ENCODE results near the gene POMT1. TPM values are rescaled to one million over a fixed set of nuclear protein-coding genes. Genes with fewer than 3 reads are reported as not detected.

The POMT1 gene
- total and polyA plus RNA-seq, 2 of the 8 experiments (the other 6 are each of a cell fraction or from before 2014, with no cell fraction given), result 22.3 to 33.2 TPM

DNA sequence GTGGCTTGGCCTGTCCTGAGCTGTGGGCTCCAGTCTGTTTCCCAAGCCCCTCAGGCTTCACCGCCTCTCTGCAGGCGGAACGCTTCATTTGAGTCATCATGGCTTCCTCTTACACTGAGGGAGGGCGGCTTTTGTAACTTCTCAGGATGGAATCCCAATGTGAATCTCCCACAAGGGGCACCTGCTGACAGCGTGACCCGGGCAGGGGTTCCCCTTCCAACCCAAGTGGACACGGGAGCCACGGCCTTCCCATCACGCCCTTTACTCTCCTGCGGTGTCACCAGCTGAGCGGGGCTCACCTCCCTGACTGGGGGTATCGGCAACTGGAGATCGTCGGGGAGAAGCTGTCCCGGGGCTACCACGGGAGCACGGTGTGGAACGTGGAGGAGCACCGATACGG lies 15.8 kb downstream of the POMT1 start:
- H2BK20ac ChIP-seq (ENCODE audit: low read length), result no peak overlapping the region
- WGBS, 2 experiments (ENCODE audit: extremely low coverage in 1 of 2, insufficient coverage in 1 of 2, insufficient read length in 1 of 2, insufficient replicate concordance in 2 of 2, low coverage in 1 of 2, low lambda C conversion rate in 2 of 2, missing lambda C conversion rate in 1 of 2), result 94% methylated on average over 20 of the region's 20 CpGs; no CpG with 5 or more reads in 1 of the 2 experiments
- H2BK120ac ChIP-seq (replicated peaks; ENCODE audit: low read depth, low read length), result no peak overlapping the region
- H2BK12ac ChIP-seq (ENCODE audit: low read depth, low read length), result no peak overlapping the region
- H3K4ac ChIP-seq (replicated peaks; ENCODE audit: insufficient read length, low read depth, low read length), result no peak overlapping the region
- no peak overlapping the region for H3K18ac ChIP-seq (ENCODE audit: extremely low read depth, low read length)
- no peak overlapping the region for H4K5ac ChIP-seq (ENCODE audit: insufficient read length, low read depth, low read length)
- no peak for DNase-seq (ENCODE audit: low read depth in 1 of 2, low spot score in 2 of 2)
- no peak overlapping the region for H2BK15ac ChIP-seq (ENCODE audit: low read length)
- peaks cover 23 to 65% (median 47%) of the 10 kb centered on the region in 4 experiments for H3K36me3 ChIP-seq (ENCODE audit: control insufficient read depth in 2 of 4, insufficient read depth in 4 of 4, low read length in 3 of 4)
- no peak overlapping the region for H3K27ac ChIP-seq (ENCODE audit: low read depth, low read length)
- no peaks in the 10 kb centered on the region for H3K23me2 ChIP-seq (ENCODE audit: low read depth, low read length)
- H3K56ac ChIP-seq (replicated peaks; ENCODE audit: insufficient read length, low read depth, low read length), result no peak overlapping the region
- no peaks in the 10 kb centered on the region for H3K27me3 ChIP-seq (replicated peaks in 1 of 4; ENCODE audit: control insufficient read depth in 3 of 4, extremely low read depth in 1 of 4, insufficient read depth in 3 of 4, low read length in 3 of 4)
- H4K8ac ChIP-seq (ENCODE audit: extremely low read depth, insufficient read depth, low read length), result no peak overlapping the region
- POLR2A ChIA-PET (ENCODE audit: partially characterized antibody), result interaction anchor here (0.7 to 3.7 kb wide), 7 partner anchors 10 to 28 kb away, joined by 3 to 22 read pairs (median 5); partner anchors contain the start of gene POMT1
- H3K9ac ChIP-seq (replicated peaks in 1 of 4; ENCODE audit: extremely low read depth in 1 of 4, low read depth in 3 of 4, low read length in 3 of 4), result no peak overlapping the region
- no peak overlapping the region for H3K14ac ChIP-seq (ENCODE audit: insufficient read length)
- H2AFZ ChIP-seq (ENCODE audit: low read length), result no peak overlapping the region
- H3K4me2 ChIP-seq (ENCODE audit: insufficient read depth in 1 of 2, low read depth in 2 of 2, low read length in 2 of 2), result no peak overlapping the region
- peaks cover 1 to 3% of the 10 kb centered on the region in 2 experiments for H4K20me1 ChIP-seq (replicated peaks in 1 of 2; ENCODE audit: control insufficient read depth in 1 of 2, insufficient read depth in 2 of 2, low read length in 2 of 2)
- no peaks in the 10 kb centered on the region for H3K79me2 ChIP-seq (ENCODE audit: control insufficient read depth in 1 of 2, insufficient read depth in 2 of 2, low read length in 2 of 2)
- no peak for FAIRE-seq
- H3K79me1 ChIP-seq (ENCODE audit: low read depth, low read length), result no peaks in the 10 kb centered on the region
- no peak overlapping the region for H2AK5ac ChIP-seq (ENCODE audit: low read depth, low read length)
- no peak overlapping the region for H4K91ac ChIP-seq (replicated peaks; ENCODE audit: insufficient read length, low read length)
- CTCF ChIA-PET (ENCODE audit: partially characterized antibody), result interaction anchor here (1.0 to 1.5 kb wide), 5 partner anchors 11 to 131 kb away, joined by 3 to 4 read pairs (median 4); no protein-coding TSS in a partner anchor
- no peak overlapping the region for H3K23ac ChIP-seq (ENCODE audit: insufficient read length)
- H2BK5ac ChIP-seq (ENCODE audit: low read depth, low read length), result no peak overlapping the region
- H3K4me3 ChIP-seq (ENCODE audit: extremely low read depth in 1 of 4, insufficient read depth in 2 of 4, low read depth in 3 of 4, low read length in 4 of 4), result no peak overlapping the region
- peaks cover 3 to 5% of the 10 kb centered on the region in 2 experiments; a peak in 2 of 4 replicates for H3K9me3 ChIP-seq (ENCODE audit: insufficient read depth in 2 of 2, low read depth in 1 of 2, low read length in 1 of 2)
- no peaks in the 10 kb centered on the region for H3K4me1 ChIP-seq (replicated peaks in 1 of 4; ENCODE audit: control insufficient read depth in 3 of 4, insufficient read depth in 4 of 4, low read length in 3 of 4)
- TF ChIP-seq EZH2 (IDR thresholded peaks at IDR 0.05; ENCODE audit: low read depth, low read length, severe bottlenecking) (no peak), EP300 (IDR thresholded peaks at IDR 0.05; ENCODE audit: borderline replicate concordance in 1 of 2, low read depth in 2 of 2, low read length in 2 of 2) (no peak), KDM4A (IDR thresholded peaks at IDR 0.05; ENCODE audit: low read depth, low read length, severe bottlenecking) (no peak), GABPA (IDR thresholded peaks at IDR 0.05; ENCODE audit: borderline replicate concordance, insufficient read depth, low read length) (no peak), BACH1 (IDR thresholded peaks at IDR 0.05; ENCODE audit: low read length) (no peak), SIX5 (IDR thresholded peaks at IDR 0.05; ENCODE audit: low read depth, low read length) (no peak), ASH2L (IDR thresholded peaks at IDR 0.05; ENCODE audit: low read length) (no peak), RAD21 (IDR thresholded peaks at IDR 0.05 in 1 of 2, conservative IDR thresholded peaks at IDR 0.05 in 1 of 2; ENCODE audit: low read depth in 2 of 2, low read length in 2 of 2) (no peak), YY1 (IDR thresholded peaks at IDR 0.05; ENCODE audit: low read depth, low read length) (no peak), RNF2 (IDR thresholded peaks at IDR 0.05; ENCODE audit: borderline replicate concordance, low read depth, low read length, missing control alignments, poor library complexity, severe bottlenecking) (no peak), MAFK (IDR thresholded peaks at IDR 0.05; ENCODE audit: low read depth, low read length) (no peak)
- TF ChIP-seq, protein P1, sequence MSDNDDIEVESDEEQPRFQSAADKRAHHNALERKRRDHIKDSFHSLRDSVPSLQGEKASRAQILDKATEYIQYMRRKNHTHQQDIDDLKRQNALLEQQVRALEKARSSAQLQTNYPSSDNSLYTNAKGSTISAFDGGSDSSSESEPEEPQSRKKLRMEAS (IDR thresholded peaks at IDR 0.05), result no peak
